HG03378 (cell line): Measurements from ENCODE around the gene PAQR6.

Experiments
- ATAC-seq: cut with Tn5 transposase; IDR thresholded peaks from one replicate; pipeline ENCODE4 v1.9.1; 2021; ENCODE audit warnings: mild to moderate bottlenecking, moderate library complexity; ENCODE audit not compliant: unreplicated experiment

PAQR6 gene, protein sequence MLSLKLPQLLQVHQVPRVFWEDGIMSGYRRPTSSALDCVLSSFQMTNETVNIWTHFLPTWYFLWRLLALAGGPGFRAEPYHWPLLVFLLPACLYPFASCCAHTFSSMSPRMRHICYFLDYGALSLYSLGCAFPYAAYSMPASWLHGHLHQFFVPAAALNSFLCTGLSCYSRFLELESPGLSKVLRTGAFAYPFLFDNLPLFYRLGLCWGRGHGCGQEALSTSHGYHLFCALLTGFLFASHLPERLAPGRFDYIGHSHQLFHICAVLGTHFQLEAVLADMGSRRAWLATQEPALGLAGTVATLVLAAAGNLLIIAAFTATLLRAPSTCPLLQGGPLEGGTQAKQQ

DNA sequence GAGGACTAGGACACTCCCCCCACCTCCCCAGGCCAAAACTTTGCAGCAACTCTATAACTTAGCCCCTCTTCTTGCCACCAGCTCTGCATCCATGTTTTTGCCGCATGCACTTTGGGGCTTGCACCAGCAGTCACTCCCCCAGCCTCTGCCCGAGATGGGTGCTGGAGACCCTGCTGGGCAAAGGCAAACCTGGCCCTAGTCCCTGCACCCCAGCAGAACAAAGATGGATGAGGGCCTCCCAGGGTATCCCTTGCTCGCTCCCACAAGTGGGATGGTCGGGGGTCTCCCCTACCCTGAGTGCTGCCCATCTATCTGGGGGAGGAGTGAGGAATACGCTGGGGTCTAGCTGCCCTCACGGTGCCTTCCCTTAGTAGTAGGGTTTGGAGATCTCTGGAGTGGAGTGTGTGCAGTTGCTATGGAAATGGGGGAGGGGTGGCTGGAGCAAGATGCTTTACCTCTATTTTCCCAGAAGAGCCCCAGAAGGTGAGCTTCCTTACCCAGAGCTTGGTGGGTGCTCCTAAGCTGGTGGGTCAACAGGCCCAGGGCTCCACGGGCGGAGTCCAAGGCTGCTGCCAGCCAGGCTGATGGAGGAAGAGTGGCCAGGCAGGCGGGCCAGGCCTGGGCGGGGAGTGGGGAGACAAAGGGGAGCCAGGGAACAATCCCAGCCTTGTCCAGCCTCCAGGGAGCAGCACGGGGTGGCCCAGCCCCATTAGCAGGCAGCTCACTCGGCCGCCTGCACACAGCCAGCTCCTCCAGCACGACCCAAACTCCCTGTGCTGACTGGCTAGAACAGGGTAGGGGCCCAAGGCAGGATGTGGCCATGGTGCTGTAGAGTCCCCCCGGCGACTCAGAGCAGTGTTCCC is at the start of gene PAQR6:
Gene PAQR6, minus strand, starts transcription at position 597 of the 863 bp plus-strand sequence. CDS start 1,325 bp downstream, outside the sequence.
- ATAC-seq = no peak

DNA sequence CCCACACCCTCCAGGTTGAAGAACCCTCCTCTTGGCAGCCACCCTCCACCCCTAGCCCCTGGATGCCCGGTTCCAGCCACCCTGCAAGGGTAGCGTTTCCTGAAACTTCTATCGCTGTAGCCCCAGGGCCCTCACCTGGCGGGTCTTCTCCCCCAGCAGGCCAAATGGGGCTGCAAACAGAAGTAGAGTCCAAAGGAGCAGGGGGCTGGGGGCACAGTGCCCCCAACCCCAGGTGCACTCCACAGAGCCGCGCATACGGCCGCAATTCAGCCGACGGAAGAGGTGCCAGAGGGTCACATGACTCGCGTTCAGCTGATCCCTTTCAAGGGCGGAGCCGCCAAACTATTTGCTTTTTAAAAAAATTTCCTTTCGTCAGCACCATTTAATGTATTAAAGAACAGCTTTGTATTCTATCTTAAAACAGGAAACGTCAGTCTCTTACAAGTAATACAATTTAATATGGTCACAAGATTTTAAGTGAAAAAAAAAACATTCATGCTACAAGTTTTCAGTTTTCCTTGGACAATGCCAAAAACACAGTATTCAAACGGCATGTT is 47.6 kb upstream of the PAQR6 start, which contains the start of gene GLMP:
Gene GLMP, minus strand, starts transcription at position 289 of the 557 bp plus-strand sequence. Its CDS starts 34 bp downstream, at position 255.
- no peak for ATAC-seq

DNA sequence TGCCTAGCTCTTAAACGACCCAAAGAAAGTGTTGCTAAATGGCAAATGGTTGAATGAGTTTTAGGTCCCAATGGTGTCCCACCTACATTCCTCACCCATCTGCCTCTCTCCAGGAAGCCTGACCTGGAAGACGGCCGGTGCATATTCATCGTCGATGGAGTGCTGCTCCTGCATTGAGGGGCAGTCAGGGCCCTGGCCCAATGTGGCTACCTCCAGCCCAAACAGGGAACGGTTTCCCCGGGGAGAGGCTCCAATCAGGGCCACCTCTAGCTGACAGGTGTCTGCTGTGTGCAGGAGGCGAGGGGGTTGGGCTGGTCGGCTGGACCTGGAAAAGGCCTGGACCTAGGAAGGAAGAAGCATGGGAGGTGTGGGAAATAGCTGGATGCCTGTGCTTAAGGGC is 46.0 kb upstream of the PAQR6 start:
- no peak for ATAC-seq

DNA sequence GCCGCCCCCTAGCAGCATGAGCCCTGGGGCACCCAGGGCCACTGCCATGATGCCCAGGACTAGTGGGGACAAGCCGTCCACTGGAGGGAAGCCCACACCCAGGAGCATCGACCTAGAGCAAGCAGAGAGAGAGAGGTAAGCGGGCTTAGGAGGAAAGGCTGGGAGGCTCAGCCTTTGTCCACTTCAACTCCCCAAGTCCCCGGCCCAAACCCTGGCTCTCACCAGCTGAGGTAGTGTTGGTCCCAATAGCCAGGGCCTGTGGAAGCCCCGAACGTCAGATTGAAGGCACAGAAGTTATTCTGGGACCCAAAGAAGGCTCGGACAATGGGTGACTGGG is 45.2 kb upstream of the PAQR6 start:
- no peak for ATAC-seq

DNA sequence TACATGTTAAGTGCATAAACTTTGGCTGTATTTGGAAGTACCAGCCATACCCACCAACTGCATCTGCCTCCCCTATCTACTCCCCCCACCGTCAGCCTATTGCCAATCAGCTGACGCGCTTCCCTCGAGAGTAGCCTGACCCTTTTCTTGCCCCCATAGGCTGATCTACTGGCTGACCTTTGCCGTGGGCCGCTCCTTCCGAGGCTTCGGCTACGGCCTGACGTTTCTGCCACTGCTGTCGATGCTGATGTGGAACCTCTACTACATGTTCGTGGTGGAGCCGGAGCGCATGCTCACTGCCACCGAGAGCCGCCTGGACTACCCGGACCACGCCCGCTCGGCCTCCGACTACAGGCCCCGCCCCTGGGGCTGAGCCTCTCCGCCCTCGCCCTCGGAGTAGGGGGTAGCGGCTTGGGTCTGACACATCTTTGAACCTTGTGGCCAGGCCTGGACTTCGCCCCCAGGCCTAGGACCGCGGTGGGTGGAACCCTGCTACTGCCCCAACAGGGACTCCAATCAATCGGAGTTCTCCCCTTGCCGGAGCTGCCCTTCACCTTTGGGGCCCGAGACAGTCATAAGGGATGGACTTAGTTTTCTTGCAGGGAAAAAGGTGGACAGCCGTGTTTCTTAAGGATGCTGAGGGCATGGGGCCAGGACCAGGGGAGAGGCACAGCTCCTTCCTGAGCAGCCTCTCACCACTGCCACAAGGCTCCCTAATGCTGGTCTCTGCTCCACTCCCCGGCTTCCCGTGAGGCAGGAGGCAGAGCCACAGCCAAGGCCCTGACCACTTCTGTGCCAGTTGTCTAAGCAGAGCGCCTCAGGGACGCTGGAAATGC is 43.6 kb upstream of the PAQR6 start:
- ATAC-seq = no peak

DNA sequence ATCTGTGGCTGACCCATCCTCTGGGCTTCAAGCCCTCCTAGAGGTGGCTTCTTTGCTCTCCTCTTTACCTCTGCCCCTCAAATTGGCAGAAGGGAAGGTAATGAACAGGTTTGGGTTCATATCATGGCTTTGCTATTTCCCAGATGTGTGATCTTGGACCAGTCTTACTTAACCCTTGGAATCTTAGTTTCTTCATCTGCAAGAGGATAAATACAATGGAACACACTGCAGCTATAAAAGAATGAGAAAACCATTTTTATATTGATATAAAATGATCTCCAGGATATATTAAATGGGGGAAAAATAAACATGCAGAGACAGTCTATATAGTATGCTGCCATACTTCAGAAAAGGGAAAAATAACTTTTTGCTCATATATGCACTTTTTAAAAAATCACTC is 42.0 kb upstream of the PAQR6 start:
- ATAC-seq = no peak

DNA sequence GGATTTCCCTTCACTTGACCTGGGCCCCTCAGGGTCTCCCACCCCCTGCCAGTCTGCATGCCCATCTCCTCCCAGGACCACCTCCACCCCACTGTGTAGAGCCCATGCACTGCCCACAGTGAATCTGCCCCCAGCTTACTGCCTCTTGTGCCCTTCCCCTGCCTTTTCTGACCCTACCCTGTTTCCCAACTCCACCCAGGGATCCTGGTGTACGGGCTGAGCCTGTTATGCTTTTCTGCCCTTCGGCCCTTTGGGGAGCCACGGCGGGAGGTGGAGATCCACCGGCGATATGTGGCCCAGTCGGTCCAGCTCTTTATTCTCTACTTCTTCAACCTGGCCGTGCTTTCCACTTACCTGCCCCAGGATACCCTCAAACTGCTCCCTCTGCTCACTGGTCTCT is 38.2 kb upstream of the PAQR6 start:
- ATAC-seq = no peak

DNA sequence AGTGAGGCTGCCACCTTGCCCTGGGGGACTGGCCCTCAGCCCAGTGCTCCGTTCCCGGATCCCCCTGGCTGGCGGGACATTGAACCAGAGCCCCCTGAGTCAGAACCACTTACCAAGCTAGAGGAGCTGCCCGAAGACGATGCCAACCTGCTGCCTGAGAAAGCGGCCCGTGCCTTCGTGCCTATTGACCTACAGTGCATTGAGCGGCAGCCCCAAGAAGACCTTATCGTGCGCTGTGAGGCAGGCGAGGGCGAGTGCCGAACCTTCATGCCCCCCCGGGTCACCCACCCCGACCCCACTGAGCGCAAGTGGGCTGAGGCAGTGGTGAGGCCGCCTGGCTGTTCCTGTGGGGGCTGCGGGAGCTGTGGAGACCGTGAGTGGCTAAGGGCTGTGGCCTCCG is 37.6 kb upstream of the PAQR6 start:
- no peak for ATAC-seq

DNA sequence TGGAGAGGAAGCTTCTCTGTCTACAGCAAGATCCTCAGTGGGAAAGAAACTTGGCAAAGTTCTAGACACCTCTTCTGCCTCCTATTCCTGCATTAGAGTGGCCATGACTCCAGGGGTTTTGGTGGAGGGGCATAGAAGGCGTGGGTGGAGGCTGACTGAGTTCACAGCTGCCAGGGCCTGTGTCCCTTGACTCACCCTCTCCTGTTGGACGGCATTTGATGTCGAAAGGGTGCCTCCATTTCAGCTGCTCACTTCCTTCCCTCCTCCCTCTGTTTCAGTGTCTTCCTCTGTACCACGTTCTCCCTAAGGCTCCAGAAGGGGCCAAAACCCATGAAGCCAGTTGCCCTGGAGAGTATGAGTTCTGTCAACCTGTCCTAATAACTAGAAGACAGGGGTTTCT is 36.9 kb upstream of the PAQR6 start:
- ATAC-seq = no peak

DNA sequence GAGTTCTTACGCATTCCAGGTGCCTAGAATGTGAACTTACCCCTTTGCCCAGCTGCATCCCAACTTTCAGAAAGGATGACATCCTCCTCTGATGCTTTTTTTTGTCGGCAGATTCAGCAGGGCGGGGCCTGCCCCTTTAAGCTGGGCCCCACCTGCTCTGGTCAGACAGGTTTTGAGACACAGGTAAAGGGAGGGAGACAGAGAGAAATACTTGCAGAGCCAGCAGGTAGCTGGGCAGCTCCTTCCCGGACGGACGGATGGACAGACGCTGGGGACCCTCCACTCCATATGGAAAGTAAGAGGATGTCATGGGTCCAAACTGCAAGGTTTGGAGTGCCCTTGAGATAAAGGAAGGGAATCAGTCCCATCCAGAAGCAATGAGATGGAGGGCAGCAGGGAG is 36.3 kb upstream of the PAQR6 start, which contains the start of gene TMEM79:
Gene TMEM79, plus strand, starts transcription at position 214 of the 400 bp plus-strand sequence. CDS start 902 bp downstream, outside the sequence.
- no peak for ATAC-seq

DNA sequence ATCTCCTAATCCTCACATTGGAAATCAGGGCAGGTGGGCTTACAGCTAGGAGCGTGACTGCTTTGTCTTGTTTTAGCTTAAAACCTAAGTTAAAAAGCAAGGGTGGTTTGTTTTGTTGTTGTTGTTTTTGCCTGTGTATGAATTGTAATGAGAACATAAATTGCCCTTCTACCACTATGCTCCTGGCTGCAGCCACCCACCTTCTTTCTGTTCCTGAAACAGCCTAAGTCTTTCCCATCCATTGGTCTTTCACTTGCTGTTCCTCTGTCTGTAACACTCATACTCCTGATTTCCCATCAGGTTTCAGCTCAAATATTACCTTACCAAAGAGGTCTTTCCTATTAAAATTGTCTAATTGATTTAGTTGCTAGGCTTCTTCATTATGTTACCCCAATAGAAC is 35.7 kb upstream of the PAQR6 start:
- ATAC-seq = no peak

DNA sequence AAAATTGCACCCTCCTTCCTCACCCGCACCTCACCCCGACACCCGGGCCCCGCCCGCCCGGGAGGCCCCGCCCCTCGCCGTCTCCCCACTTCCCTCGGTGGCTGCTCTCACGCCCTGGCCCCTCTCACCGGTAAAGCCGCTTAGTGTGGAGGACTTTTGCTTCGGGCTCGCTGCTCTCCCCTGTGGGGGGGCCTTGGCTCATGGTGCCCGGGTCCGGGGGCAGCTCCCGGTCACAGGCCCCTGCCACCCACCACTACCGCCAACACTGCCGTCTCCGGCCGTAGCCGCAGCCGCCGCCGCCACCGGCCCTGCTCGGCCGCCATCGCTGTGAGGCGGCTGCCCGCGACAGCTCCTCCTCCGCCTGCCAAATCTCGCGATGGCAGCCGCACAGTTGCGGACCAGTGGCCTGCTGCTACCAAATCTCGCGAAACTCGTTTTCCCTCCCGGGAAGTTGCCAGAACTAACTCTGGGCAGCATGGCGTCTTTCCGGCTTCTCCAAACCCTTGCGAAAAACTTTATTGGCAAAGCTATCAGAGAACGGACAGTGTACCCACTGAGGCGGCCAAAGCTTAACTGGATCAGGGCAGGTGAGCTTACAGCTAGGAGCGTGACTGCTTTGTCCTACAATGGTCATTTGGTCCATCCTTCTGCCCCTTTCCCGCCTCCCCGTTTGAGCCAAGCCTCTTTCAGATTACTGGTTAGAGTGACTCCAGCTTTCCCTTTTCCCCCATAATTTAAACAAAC is 34.8 kb upstream of the PAQR6 start, which contains the start of gene SMG5:
Gene SMG5, minus strand, starts transcription at position 347 of the 744 bp plus-strand sequence. Its CDS starts 145 bp downstream, at position 202.
- peak; percentile 71 for ATAC-seq

DNA sequence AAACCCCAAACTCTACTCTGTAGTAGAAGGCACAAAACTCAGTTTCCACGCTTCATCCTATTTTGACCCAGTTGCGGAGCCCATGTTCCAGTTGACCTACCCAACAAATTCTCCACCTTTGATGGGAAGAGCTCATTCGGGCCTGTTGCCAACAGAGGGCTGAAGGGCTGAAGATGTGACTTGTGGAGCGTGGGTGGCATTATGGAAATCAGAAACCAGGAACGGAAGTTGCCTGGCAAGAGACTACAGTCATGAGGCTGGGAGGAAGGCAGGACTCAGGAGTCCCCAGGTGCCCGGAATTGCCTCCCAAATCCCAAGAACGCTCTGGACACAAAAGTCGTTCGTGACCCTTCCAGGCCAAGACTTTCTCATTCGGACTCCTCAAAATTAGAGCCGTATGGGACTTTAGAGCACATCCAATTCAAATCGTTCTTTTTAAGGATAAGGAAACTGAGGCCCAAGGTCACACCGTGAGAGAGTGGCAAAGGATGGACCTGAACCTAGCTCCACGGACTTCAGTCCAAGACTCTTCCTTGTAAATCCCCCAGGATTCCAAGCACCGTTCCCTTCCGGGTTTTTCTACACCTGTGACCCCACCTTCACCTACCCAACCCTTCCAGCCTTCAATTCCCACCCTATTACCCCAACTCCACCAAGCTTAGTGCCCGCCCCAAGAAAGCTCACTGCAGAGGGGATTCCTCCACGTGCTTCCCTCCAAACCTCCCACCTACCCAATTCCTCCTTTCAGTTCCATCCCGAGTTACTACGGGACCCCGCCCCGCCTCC is 34.0 kb upstream of the PAQR6 start:
- peak; percentile 2 for ATAC-seq

DNA sequence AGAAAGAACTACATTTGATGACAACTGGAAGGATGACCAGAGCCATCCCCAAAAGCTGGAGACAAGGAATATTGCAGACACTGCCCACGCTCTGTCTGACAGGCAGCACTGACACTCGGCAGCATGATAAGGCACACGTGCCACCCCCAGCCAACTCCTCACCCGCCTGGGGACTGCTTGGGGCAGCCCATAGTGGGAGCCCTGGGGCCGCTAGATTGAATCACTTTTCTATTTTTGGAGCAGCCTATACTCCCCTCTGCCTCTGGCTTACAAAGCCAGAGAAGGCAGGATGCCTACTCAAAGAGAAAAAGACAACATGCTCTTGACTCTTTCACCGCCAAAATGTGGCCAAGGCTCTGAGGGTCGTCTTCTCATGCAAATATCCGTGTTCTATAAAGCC is 33.4 kb upstream of the PAQR6 start:
- no peak for ATAC-seq

DNA sequence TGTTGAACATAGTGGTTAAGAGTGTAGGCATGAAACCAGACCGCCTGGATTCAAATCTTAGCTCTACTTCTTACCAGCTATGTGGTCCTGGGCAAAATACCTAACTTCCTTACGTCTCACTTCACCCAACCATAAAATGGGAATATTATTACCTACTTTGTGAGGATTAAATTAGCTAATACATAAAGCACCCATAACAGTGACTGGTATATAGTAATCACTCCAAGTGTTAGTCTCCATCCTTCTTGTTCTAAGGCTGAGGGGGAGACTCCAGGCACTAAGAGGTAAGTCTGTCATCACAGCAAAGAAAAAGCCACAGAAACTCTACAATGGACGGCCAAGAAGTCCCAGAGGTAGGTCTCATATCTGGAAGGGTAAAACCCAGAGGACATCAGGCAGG is 32.0 kb upstream of the PAQR6 start:
- no peak for ATAC-seq

DNA sequence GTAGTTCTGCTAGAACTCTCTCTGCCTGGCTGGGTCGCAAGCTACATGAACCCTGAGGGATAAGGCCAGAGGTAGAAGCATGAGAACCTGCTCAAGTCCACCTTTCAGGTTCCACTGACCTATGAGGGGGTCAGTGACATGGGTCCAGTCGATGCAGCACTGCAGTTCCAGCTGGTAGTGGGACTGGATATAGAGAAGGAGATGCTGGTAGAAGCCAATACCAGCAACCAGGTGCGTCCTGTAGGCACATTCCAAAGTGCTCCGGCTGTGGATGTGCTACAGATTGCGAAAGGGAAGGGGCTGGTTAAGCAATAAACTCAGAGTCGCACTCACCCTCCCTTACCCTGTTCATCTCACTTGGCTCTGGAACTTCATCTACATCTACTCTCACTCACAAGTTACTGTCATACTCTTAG is 29.1 kb upstream of the PAQR6 start:
- ATAC-seq = no peak

DNA sequence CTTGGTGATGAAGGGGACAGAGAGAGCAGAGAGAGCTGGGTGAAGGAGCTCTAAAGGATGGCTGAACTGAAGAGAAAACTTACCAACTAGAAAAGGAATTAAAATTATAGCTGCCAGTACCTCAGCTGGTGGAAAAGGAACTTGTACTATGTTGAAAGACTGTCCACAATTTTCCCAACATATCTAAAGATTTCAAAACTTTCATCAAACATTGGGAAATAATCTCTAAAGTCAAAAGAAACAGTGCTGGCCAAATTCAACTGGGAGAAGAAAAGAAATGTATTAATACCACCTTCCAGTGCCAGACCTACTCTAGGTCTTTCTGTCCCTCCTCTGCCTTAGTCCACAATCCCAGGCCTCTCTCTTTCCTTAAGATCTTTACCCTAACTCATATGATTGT is 28.7 kb upstream of the PAQR6 start:
- ATAC-seq = no peak

DNA sequence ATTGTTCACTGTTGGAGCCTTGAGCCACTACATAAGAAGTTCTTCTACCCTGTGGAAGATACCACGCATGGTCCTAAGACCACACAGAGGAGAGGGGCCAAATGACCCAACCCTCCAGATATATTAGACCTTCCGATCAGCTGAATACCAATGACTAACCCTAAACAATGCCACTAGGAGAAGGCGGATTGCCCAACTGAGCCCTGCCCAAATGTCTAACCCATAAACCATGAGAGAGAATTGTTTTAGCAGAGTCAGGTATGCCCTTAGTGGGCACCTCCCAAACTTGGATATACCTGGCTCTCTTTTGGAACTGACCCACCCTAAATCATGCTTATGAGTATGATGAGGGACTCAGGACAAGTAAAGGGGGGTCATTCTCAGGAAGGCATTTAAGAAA is 22.5 kb upstream of the PAQR6 start:
- ATAC-seq = no peak

DNA sequence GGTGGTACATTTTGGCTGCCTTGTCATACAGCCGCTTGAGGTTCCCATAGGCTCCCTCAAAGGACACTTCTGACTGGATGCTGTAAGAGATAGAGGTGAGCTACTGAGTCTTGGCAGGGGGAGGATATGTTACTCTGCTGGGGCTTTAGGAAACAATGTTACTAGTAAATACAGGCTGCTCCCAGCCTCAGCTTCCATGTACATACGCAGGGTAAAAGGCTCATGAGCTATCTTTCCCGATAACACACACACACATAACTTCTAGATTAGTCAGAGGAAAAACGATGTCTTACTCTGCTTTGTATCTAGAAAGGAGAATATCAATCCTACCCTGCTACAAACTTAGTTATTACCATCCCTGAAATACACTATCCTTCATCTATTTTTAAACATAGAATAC is 20.5 kb upstream of the PAQR6 start:
- ATAC-seq = no peak
